HepG2 (cell line): ENCODE results near the gene TP53.

Experiments used
- CREM ChIP-seq, 2 experiments: sonication (generic) in 1 of 2; formaldehyde crosslinking in 1 of 2; IDR thresholded peaks; 2 replicates each; pipeline versions ENCODE4 v1.4.0 to v1.6.1; 2016 to 2020; ENCODE audit warnings: antibody characterized with exemption in 1 of 2, mild to moderate bottlenecking in 1 of 2, missing genetic modification reagents in 1 of 2
- MXD1 ChIP-seq: sonication (generic); formaldehyde crosslinking; IDR thresholded peaks from 2 replicates; pipeline ENCODE4 v1.4.0; 2020; ENCODE audit warnings: mild to moderate bottlenecking, missing genetic modification reagents

- TF ChIP-seq CREM (IDR thresholded peaks at IDR 0.05) (no peak), CREM (CRISPR knock-in tag; IDR thresholded peaks at IDR 0.05) (no peak), MXD1 (CRISPR knock-in tag) (no peak)
Observed at GRCh38 chr17:7677388-7678067, 9.8 kb downstream of the TP53 start.
